ENCODE measurements around the gene DNAJC9. TPM values are rescaled to one million over a fixed set of nuclear protein-coding genes. Genes with fewer than 3 reads are reported as not detected.

DNAJC9 gene
- total RNA-seq, 1 experiment from 2014 or later: 63.5 TPM

- Histone ChIP-seq H3K9me3 (ENCODE audit: control insufficient read depth, insufficient read depth, low read depth, low read length) (no peaks in the 10 kb centered on the region), H3K4me1 (ENCODE audit: control insufficient read depth, insufficient read depth, low read length) (no peaks in the 10 kb centered on the region), H3K27ac (ENCODE audit: low read length) (no peak overlapping the region), H3K4me3 (ENCODE audit: low read depth in 2 of 2, low read length in 2 of 2) (no peak overlapping the region), H3K27me3 (ENCODE audit: control insufficient read depth, insufficient read depth, low read length) (no peaks in the 10 kb centered on the region), H3K36me3 (ENCODE audit: control insufficient read depth, insufficient read depth, low read length) (peaks cover 25% of the 10 kb centered on the region)
- in situ Hi-C loops (cut with HindIII; ENCODE audit: low pct_unique_long_range_greater_than_20kb, low sequenced_read_pairs): no loop called here
- ChIA-PET POLR2A (interaction anchor here (1.1 kb wide), 1 partner anchor 13 kb away, joined by 3 read pairs; the partner anchor contains the start of gene DNAJC9), CTCF (interaction anchor here (0.6 kb wide), 1 partner anchor 8 kb away, joined by 4 read pairs; no protein-coding TSS in a partner anchor)
- BruUV-seq (replicated peaks): no TSS peak
- intact Hi-C loops (cut with micrococcal nuclease; ENCODE audit: unreplicated experiment): no loop called here
- ATAC-seq (no peak), DNase-seq (ENCODE audit: low read depth, low spot score) (no peak)
- TF ChIP-seq TCF7L2 (IDR thresholded peaks at IDR 0.05; ENCODE audit: low read depth, low read length) (no peak), REST (IDR thresholded peaks at IDR 0.05; ENCODE audit: insufficient read depth in 1 of 2, low read depth in 2 of 2, low read length in 1 of 2) (no peak), POLR2AphosphoS5 (IDR thresholded peaks at IDR 0.05; ENCODE audit: low read depth, low read length) (no peak), SIN3A (IDR thresholded peaks at IDR 0.05; ENCODE audit: borderline replicate concordance, insufficient read depth, low read depth, low read length) (no peak)
- TF ChIP-seq, protein P1, sequence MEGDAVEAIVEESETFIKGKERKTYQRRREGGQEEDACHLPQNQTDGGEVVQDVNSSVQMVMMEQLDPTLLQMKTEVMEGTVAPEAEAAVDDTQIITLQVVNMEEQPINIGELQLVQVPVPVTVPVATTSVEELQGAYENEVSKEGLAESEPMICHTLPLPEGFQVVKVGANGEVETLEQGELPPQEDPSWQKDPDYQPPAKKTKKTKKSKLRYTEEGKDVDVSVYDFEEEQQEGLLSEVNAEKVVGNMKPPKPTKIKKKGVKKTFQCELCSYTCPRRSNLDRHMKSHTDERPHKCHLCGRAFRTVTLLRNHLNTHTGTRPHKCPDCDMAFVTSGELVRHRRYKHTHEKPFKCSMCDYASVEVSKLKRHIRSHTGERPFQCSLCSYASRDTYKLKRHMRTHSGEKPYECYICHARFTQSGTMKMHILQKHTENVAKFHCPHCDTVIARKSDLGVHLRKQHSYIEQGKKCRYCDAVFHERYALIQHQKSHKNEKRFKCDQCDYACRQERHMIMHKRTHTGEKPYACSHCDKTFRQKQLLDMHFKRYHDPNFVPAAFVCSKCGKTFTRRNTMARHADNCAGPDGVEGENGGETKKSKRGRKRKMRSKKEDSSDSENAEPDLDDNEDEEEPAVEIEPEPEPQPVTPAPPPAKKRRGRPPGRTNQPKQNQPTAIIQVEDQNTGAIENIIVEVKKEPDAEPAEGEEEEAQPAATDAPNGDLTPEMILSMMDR (IDR thresholded peaks at IDR 0.05): no peak
Observed at GRCh38 chr10:73234695-73235094, 12.4 kb downstream of the DNAJC9 start.

GRCh38 chr10:73233883-73234282, 13.2 kb downstream of the DNAJC9 start:
- H3K4me3 ChIP-seq (ENCODE audit: low read depth in 2 of 2, low read length in 2 of 2): no peak overlapping the region
- no peaks in the 10 kb centered on the region for H3K27me3 ChIP-seq (ENCODE audit: control insufficient read depth, insufficient read depth, low read length)
- DNase-seq (ENCODE audit: low read depth, low spot score): no peak
- no peak for ATAC-seq
- in situ Hi-C loops (cut with HindIII; ENCODE audit: low pct_unique_long_range_greater_than_20kb, low sequenced_read_pairs): no loop called here
- no TSS peak for BruUV-seq (replicated peaks)
- H3K4me1 ChIP-seq (ENCODE audit: control insufficient read depth, insufficient read depth, low read length): no peaks in the 10 kb centered on the region
- POLR2A ChIA-PET: interaction anchor here (0.6 to 1.1 kb wide), 2 partner anchors 13 to 24 kb away, joined by 3 to 12 read pairs; partner anchors contain the start of gene DNAJC9
- H3K27ac ChIP-seq (ENCODE audit: low read length): no peak overlapping the region
- TF ChIP-seq POLR2AphosphoS5 (IDR thresholded peaks at IDR 0.05; ENCODE audit: low read depth, low read length): no peak
- TF ChIP-seq TCF7L2 (IDR thresholded peaks at IDR 0.05; ENCODE audit: low read depth, low read length): no peak
- no peak for TF ChIP-seq SIN3A (IDR thresholded peaks at IDR 0.05; ENCODE audit: borderline replicate concordance, insufficient read depth, low read depth, low read length)
- TF ChIP-seq REST (IDR thresholded peaks at IDR 0.05; ENCODE audit: insufficient read depth in 1 of 2, low read depth in 2 of 2, low read length in 1 of 2): no peak
- TF ChIP-seq, protein P1 (IDR thresholded peaks at IDR 0.05): no peak
- H3K9me3 ChIP-seq (ENCODE audit: control insufficient read depth, insufficient read depth, low read depth, low read length): no peaks in the 10 kb centered on the region
- intact Hi-C loops (cut with micrococcal nuclease; ENCODE audit: unreplicated experiment): no loop called here
- CTCF ChIA-PET: no interaction called here
- peaks cover 20% of the 10 kb centered on the region for H3K36me3 ChIP-seq (ENCODE audit: control insufficient read depth, insufficient read depth, low read length)
